HCT116 (cell line): ENCODE data around the gene GALT.

Experiments used
- CEBPB ChIP-seq: IDR thresholded peaks from 2 replicates; pipeline ENCODE4 v1.6.1; 2012; ENCODE audit warnings: low read depth
- CTCF ChIP-seq, 3 experiments: fragments of 200-600 bp in 1 of 3; sonication (generic) in 1 of 3; IDR thresholded peaks in 2 of 3; conservative IDR thresholded peaks in 1 of 3; 2 replicates each; pipeline ENCODE4 v1.5.1; 2012 to 2017; ENCODE audit warnings: low read depth in 2 of 3, low read length in 2 of 3, antibody characterized with exemption in 1 of 3, borderline replicate concordance in 1 of 3, control low read depth in 1 of 3, mild to moderate bottlenecking in 1 of 3, mixed read lengths in 1 of 3, mixed run types in 1 of 3, moderate library complexity in 1 of 3; ENCODE audit not compliant: insufficient read depth in 1 of 3
- JUND ChIP-seq: IDR thresholded peaks from 2 replicates; pipeline ENCODE4 v1.6.1; 2012
- POLR2A ChIP-seq: IDR thresholded peaks from 2 replicates; pipeline ENCODE4 v1.7.0; 2011; ENCODE audit warnings: borderline replicate concordance; ENCODE audit not compliant: insufficient read depth, insufficient read length; ENCODE audit errors: extremely low read depth
- POLR2AphosphoS5 ChIP-seq: IDR thresholded peaks from 2 replicates; pipeline ENCODE4 v1.6.1; 2011; ENCODE audit warnings: mild to moderate bottlenecking, low read depth, low read length, moderate library complexity
- SP1 ChIP-seq: IDR thresholded peaks from 2 replicates; pipeline ENCODE4 v1.6.1; 2012; ENCODE audit warnings: low read depth
- YY1 ChIP-seq: IDR thresholded peaks from 2 replicates; pipeline ENCODE4 v1.6.1; 2011; ENCODE audit warnings: low read length, low read depth, moderate library complexity, mild to moderate bottlenecking; ENCODE audit not compliant: insufficient replicate concordance; ENCODE audit errors: extremely low read depth

DNA sequence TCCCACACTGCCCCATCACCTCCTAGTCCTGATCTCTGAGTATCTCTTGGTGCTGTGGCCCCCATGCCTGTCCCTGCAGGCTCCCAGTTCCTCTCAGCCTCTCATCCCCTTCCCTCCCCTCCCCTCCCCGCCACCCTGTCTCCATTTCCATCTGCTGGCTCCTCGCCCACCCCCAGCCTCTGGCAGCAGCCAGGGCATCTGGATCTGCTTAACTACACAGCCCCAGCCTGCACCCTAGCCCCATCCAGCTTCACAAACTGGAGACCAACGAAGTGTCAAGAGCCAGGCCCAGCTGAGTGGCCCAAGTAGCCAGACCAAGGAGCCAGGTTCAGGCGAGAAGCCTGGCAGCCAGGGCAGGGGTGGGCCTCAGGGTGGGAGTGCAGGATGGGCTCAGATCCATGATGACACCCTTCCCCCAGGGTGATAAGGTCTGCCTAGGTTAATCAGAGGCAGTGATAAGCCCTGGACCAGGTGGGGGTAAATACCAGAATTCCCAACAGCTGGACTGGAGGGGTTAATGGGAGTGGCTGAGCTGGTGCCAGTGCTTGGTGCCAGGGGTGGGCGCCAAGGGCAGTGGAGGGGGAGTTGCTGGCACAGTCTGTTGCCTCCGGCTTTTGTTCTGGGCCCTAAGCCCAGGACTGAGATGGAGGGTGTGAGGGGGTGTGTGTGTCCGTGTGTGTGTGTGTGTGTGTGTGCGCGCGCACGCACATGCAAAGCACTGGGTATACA lies 8.0 kb downstream of the GALT start:
- TF ChIP-seq POLR2A (no peak), JUND (no peak), CTCF (IDR thresholded peaks at IDR 0.05 in 2 of 3, conservative IDR thresholded peaks at IDR 0.05 in 1 of 3; ENCODE audit: borderline replicate concordance in 1 of 3, insufficient read depth in 1 of 3, low read depth in 2 of 3, low read length in 2 of 3) (no peak), POLR2AphosphoS5 (no peak), SP1 (no peak), YY1 (no peak), CEBPB (no peak)
